Astrocyte (in vitro differentiated cells and primary cell): ENCODE data around the gene METTL27. TPM values are rescaled to one million over a fixed set of nuclear protein-coding genes. Genes with fewer than 3 reads are reported as not detected.

Experiments used
- DNase-seq: peaks from one replicate; pipeline ENCODE4 v3.0.0-alpha.2; 2010; ENCODE audit warnings: low read depth
- FAIRE-seq: peaks from 2 replicates; lab custom pipeline; 2011; peaks lifted over from hg19 to GRCh38; lab: Jason Lieb, UNC
- H2AFZ ChIP-seq: 2 replicates; pipeline ENCODE4 v1.6.0; 2012; ENCODE audit warnings: low read depth, low read length, inconsistent platforms
- H3K27ac ChIP-seq: 2 replicates; pipeline ENCODE4 v1.5.1; 2011; ENCODE audit warnings: low read depth, low read length, inconsistent platforms
- H3K27me3 ChIP-seq: 2 replicates; pipeline ENCODE4 v1.6.0; 2011; ENCODE audit warnings: low read length, inconsistent platforms; ENCODE audit not compliant: insufficient read depth
- H3K36me3 ChIP-seq: 2 replicates; pipeline ENCODE4 v1.5.1; 2011; ENCODE audit warnings: low read length, inconsistent platforms; ENCODE audit not compliant: insufficient read depth
- H3K4me1 ChIP-seq: 2 replicates; pipeline ENCODE4 v1.5.1; 2011; ENCODE audit warnings: low read length, inconsistent platforms; ENCODE audit not compliant: insufficient read depth
- H3K4me2 ChIP-seq: 2 replicates; pipeline ENCODE4 v1.6.0; 2012; ENCODE audit warnings: low read length, inconsistent platforms
- H3K4me3 ChIP-seq: 2 replicates; pipeline ENCODE4 v1.5.1; 2011; ENCODE audit warnings: low read depth, mild to moderate bottlenecking, low read length, inconsistent platforms; ENCODE audit not compliant: insufficient read depth
- H3K79me2 ChIP-seq: 2 replicates; pipeline ENCODE4 v1.6.0; 2012; ENCODE audit warnings: mild to moderate bottlenecking, low read length, inconsistent platforms; ENCODE audit not compliant: insufficient read depth
- H3K9ac ChIP-seq: 2 replicates; pipeline ENCODE4 v1.6.0; 2012; ENCODE audit warnings: mild to moderate bottlenecking, low read length, inconsistent platforms
- H3K9me3 ChIP-seq: 2 replicates; pipeline ENCODE4 v1.5.1; 2012; ENCODE audit warnings: low read depth, mild to moderate bottlenecking, low read length, inconsistent platforms; ENCODE audit not compliant: insufficient read depth
- H4K20me1 ChIP-seq: 2 replicates; pipeline ENCODE4 v1.6.0; 2012; ENCODE audit warnings: low read length, inconsistent platforms; ENCODE audit not compliant: insufficient read depth
- H3K27ac Mint-ChIP-seq: one replicate; pipeline ENCODE4 v1.8.0; 2021; ENCODE audit warnings: mild to moderate bottlenecking, mixed read lengths; ENCODE audit not compliant: unreplicated experiment
- H3K27me3 Mint-ChIP-seq: one replicate; pipeline ENCODE4 v1.8.0; 2021; ENCODE audit warnings: low read depth, mixed read lengths; ENCODE audit not compliant: unreplicated experiment
- H3K36me3 Mint-ChIP-seq: one replicate; pipeline ENCODE4 v1.8.0; 2021; ENCODE audit warnings: low read depth, mixed read lengths; ENCODE audit not compliant: unreplicated experiment
- H3K4me1 Mint-ChIP-seq: one replicate; pipeline ENCODE4 v1.8.0; 2021; ENCODE audit warnings: low read depth, mixed read lengths; ENCODE audit not compliant: unreplicated experiment
- H3K4me3 Mint-ChIP-seq: one replicate; pipeline ENCODE4 v1.8.0; 2021; ENCODE audit warnings: mild to moderate bottlenecking, moderate library complexity, mixed read lengths; ENCODE audit not compliant: unreplicated experiment
- H3K9me3 Mint-ChIP-seq: one replicate; pipeline ENCODE4 v1.8.0; 2021; ENCODE audit warnings: mild to moderate bottlenecking, mixed read lengths; ENCODE audit not compliant: unreplicated experiment
- CTCF ChIP-seq: IDR thresholded peaks from 2 replicates; pipeline ENCODE4 v1.5.1; 2011; ENCODE audit warnings: low read depth, mild to moderate bottlenecking, inconsistent platforms, low read length, moderate library complexity; ENCODE audit not compliant: insufficient read depth
- EZH2 ChIP-seq: IDR thresholded peaks from 2 replicates; pipeline ENCODE4 v1.6.1; 2012; ENCODE audit warnings: mild to moderate bottlenecking, low read length, inconsistent platforms; ENCODE audit not compliant: insufficient read depth
- total RNA-seq: library from RNA; stranded (reverse); gene quantifications from 2 replicates; pipeline ENCODE4 v1.2.1, GENCODE V29; 2021

The METTL27 gene
- total RNA-seq, 1 donor from 2014 or later, result 2.5 TPM

GRCh38 chr7:73820013-73820412 is 22.3 kb downstream of the METTL27 start:
- no peaks in the 10 kb centered on the region for H3K9me3 ChIP-seq
- H3K4me2 ChIP-seq, result no peak overlapping the region
- no peaks in the 10 kb centered on the region for H4K20me1 ChIP-seq
- Mint-ChIP-seq H3K4me1 (peaks cover 8% of the 10 kb centered on the region), H3K4me3 (no peak overlapping the region), H3K9me3 (no peaks in the 10 kb centered on the region), H3K27me3 (peaks cover 10% of the 10 kb centered on the region), H3K36me3 (no peaks in the 10 kb centered on the region), H3K27ac (no peak overlapping the region)
- no peaks in the 10 kb centered on the region for H3K27me3 ChIP-seq
- H3K27ac ChIP-seq, result no peak overlapping the region
- H3K4me1 ChIP-seq, result peaks cover 13% of the 10 kb centered on the region
- no peak for DNase-seq
- no peak for FAIRE-seq
- H3K36me3 ChIP-seq, result no peaks in the 10 kb centered on the region
- H3K4me3 ChIP-seq, result no peak overlapping the region
- no peak overlapping the region for H2AFZ ChIP-seq
- H3K79me2 ChIP-seq, result no peaks in the 10 kb centered on the region
- no peak overlapping the region for H3K9ac ChIP-seq
- TF ChIP-seq EZH2, result no peak

DNA sequence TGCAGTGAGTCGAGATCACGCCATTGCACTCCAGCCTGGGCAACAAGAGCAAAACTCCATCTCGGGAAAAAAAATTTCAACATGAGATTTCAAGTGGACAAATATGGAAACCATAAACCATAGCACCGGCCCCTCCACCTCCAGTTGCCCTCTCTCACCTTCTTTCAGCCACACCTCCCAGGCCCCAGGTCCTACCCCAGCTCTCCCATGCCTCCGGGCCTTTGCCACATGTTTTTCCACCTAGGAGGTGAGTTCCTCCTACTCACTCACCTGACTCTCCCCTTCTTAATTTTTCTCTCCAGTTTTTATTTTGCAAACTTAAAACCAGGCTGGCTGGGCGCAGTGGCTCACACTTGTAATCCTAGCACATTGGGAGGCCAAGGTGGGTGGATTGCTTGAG is 25.2 kb downstream of the METTL27 start:
- no peak overlapping the region for H3K9ac ChIP-seq
- Mint-ChIP-seq H3K9me3 (peaks cover 6% of the 10 kb centered on the region), H3K27ac (no peak overlapping the region), H3K27me3 (peaks cover 10% of the 10 kb centered on the region), H3K4me3 (no peak overlapping the region), H3K36me3 (no peaks in the 10 kb centered on the region), H3K4me1 (no peaks in the 10 kb centered on the region)
- no peak overlapping the region for H3K27ac ChIP-seq
- no peaks in the 10 kb centered on the region for H4K20me1 ChIP-seq
- no peak overlapping the region for H2AFZ ChIP-seq
- no peaks in the 10 kb centered on the region for H3K27me3 ChIP-seq
- FAIRE-seq (no peak), DNase-seq (no peak)
- no peak for TF ChIP-seq CTCF
- no peak for TF ChIP-seq EZH2
- H3K4me1 ChIP-seq, result peaks cover 1% of the 10 kb centered on the region
- H3K4me3 ChIP-seq, result no peak overlapping the region
- H3K36me3 ChIP-seq, result no peaks in the 10 kb centered on the region
- H3K4me2 ChIP-seq, result no peak overlapping the region
- no peaks in the 10 kb centered on the region for H3K9me3 ChIP-seq
- H3K79me2 ChIP-seq, result no peaks in the 10 kb centered on the region

- no peaks in the 10 kb centered on the region for H3K4me1 ChIP-seq
- TF ChIP-seq EZH2 (no peak), CTCF (no peak)
- DNase-seq, result no peak
- Mint-ChIP-seq H3K4me3 (no peak overlapping the region), H3K27ac (no peak overlapping the region), H3K9me3 (peaks cover 6% of the 10 kb centered on the region), H3K27me3 (peaks cover 10% of the 10 kb centered on the region), H3K36me3 (no peaks in the 10 kb centered on the region), H3K4me1 (no peaks in the 10 kb centered on the region)
- no peak overlapping the region for H3K27ac ChIP-seq
- H4K20me1 ChIP-seq, result no peaks in the 10 kb centered on the region
- H3K27me3 ChIP-seq, result no peaks in the 10 kb centered on the region
- no peaks in the 10 kb centered on the region for H3K79me2 ChIP-seq
- no peak overlapping the region for H3K9ac ChIP-seq
- no peak overlapping the region for H2AFZ ChIP-seq
- H3K36me3 ChIP-seq, result no peaks in the 10 kb centered on the region
- H3K4me3 ChIP-seq, result no peak overlapping the region
- H3K4me2 ChIP-seq, result no peak overlapping the region
- H3K9me3 ChIP-seq, result no peaks in the 10 kb centered on the region
- FAIRE-seq, result no peak
Measured at GRCh38 chr7:73815436-73815835, 26.9 kb downstream of the METTL27 start.
